ENCODE measurements around the gene SLC30A10. TPM values are rescaled to one million over a fixed set of nuclear protein-coding genes. Genes with fewer than 3 reads are reported as not detected.

SLC30A10 gene
- total RNA-seq, 4 donors from 2014 or later = not detected

DNA sequence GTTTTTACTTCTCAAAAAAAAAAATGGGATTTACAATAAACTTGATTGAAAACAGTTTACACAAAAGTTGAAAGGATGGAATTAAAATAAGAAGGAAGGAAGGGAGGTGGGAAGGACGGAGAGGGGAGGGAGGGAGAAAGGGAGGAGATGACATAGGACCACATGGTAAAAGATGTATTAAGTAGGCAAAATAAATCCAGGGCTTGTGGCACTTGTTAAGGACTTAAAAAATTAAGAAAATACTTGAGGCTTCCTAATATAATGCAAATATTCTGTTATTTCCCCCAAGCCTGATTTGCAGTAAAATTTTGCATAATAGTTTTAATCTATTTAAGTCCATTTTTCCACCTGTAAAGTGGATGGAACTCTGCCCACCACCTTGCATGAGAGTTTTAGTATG, 27.5 kb downstream of the SLC30A10 start:
- TF ChIP-seq, protein P1, sequence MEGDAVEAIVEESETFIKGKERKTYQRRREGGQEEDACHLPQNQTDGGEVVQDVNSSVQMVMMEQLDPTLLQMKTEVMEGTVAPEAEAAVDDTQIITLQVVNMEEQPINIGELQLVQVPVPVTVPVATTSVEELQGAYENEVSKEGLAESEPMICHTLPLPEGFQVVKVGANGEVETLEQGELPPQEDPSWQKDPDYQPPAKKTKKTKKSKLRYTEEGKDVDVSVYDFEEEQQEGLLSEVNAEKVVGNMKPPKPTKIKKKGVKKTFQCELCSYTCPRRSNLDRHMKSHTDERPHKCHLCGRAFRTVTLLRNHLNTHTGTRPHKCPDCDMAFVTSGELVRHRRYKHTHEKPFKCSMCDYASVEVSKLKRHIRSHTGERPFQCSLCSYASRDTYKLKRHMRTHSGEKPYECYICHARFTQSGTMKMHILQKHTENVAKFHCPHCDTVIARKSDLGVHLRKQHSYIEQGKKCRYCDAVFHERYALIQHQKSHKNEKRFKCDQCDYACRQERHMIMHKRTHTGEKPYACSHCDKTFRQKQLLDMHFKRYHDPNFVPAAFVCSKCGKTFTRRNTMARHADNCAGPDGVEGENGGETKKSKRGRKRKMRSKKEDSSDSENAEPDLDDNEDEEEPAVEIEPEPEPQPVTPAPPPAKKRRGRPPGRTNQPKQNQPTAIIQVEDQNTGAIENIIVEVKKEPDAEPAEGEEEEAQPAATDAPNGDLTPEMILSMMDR (IDR thresholded peaks at IDR 0.05; ENCODE audit: low read depth) = no peak

DNA sequence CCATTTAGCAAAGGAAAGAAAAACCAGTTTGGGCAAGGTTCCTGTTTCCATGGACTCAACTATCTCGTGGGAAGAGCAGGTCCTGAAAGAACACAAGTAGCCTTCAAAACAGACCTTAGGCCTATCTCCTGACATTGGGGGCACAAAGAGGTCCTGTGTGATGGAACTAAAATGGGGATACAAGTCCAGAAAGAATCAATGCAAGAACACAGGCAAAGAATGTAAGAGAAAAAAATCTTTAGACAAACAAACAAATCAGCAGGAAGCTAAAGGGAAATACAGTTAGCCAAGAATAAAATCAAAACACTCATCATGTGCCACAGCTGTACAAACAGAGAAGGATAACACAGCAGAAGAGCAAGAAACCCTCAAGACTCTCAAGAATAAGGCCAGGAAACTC, 28.2 kb downstream of the SLC30A10 start:
- TF ChIP-seq, protein P1 (IDR thresholded peaks at IDR 0.05; ENCODE audit: low read depth) = no peak

GRCh38 chr1:219898375-219898774, 30.0 kb downstream of the SLC30A10 start:
- TF ChIP-seq, protein P1 (IDR thresholded peaks at IDR 0.05; ENCODE audit: low read depth) = no peak

DNA sequence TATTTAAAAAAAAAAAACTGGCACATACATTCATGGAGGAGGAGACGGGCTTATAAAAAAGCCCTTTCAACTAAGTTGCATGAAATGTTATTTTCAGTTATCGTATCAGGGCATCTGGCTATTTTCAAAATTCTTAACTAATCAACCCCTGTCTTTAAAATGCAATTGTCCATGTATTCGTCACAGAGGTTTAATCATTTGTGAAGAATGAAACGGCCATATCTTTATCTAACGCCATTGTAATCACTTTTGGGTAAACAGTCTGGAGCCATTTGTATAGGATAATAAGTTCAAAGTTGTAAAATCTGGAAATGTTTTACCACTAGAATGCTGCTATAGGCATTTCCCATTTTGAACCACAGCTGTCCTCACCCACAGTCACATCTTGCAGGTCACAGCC, 30.4 kb downstream of the SLC30A10 start:
- TF ChIP-seq, protein P1 (IDR thresholded peaks at IDR 0.05; ENCODE audit: low read depth) = no peak

- TF ChIP-seq, protein P1 (IDR thresholded peaks at IDR 0.05; ENCODE audit: low read depth) = no peak
Observed at GRCh38 chr1:219885680-219886079, 42.7 kb downstream of the SLC30A10 start.

- TF ChIP-seq, protein P1 (IDR thresholded peaks at IDR 0.05; ENCODE audit: low read depth) = no peak
Observed at GRCh38 chr1:219883400-219884332, 44.7 kb downstream of the SLC30A10 start.

DNA sequence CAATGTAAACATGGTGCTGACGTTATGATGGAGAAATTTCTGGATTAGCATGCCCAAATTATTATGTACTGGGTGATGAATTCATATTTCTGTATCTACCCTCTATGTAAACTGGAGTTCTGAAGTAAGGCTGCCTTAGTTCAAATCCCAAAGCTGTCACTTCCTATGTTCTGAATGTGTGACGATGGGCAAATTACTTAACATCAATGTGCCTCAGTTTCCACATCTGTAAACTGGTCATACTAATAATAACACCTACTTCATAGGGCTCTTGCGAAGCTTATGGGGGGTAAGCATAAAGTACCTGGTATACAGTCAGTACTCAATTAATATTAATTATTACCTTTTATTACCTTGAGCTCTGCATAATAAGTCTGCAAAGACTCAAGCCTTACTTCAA, 45.6 kb downstream of the SLC30A10 start:
- TF ChIP-seq, protein P1 (IDR thresholded peaks at IDR 0.05; ENCODE audit: low read depth) = no peak
